ENCODE measurements around the gene EHMT1. TPM values are rescaled to one million over a fixed set of nuclear protein-coding genes. Genes with fewer than 3 reads are reported as not detected.
A peak's percentile ranks its signal among the peaks of the same experiment; 100 is the strongest.
"Not testable (repeated sequence)": the region's sequence is repeated elsewhere in the genome, so short reads cannot be mapped to it uniquely, and the experiment has no call there.

Gene EHMT1
- total RNA-seq, 1 donor from 2014 or later, result 39.5 TPM

DNA sequence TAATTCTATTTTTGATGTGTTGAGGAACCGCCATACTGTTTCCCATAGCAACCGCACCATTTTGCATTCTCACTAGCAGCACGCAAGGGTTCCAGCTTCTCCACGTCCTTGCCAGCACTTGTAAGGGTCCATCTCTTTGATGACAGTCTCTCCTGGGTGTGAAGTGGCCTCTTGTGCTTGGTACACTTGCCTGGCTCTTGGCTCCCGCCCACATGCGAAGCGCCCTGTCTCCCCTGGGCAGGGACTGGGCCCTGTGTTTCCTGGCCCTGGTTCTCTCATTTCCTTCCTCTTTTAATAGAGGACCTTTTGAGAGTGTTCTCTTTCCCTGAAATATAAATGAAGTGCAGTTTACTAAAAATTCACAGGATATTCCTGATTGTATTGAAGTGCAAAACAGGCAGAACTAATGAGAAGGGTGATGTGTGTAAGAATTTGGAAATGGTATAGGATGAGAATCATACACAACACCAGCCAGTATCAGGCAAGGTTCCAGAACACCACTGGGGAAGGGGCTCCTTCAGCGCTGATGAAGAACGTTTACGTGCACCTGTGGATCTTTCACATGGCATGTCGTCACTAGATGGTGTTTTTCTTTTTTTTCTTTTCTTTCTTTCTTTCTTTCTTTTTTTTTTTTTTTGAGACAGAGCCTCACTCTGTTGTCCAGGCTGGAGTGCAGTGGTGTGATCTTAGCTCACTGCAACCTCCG is 73.0 kb downstream of the EHMT1 start:
- peak; percentile 10 for DNase-seq (ENCODE audit: low spot score)

- no peak for DNase-seq (ENCODE audit: low spot score)
Observed at GRCh38 chr9:137694236-137694959, 75.6 kb downstream of the EHMT1 start.

- peak; percentile 30 for DNase-seq (ENCODE audit: low spot score)
Observed at GRCh38 chr9:137694962-137695875, 76.4 kb downstream of the EHMT1 start.

DNA sequence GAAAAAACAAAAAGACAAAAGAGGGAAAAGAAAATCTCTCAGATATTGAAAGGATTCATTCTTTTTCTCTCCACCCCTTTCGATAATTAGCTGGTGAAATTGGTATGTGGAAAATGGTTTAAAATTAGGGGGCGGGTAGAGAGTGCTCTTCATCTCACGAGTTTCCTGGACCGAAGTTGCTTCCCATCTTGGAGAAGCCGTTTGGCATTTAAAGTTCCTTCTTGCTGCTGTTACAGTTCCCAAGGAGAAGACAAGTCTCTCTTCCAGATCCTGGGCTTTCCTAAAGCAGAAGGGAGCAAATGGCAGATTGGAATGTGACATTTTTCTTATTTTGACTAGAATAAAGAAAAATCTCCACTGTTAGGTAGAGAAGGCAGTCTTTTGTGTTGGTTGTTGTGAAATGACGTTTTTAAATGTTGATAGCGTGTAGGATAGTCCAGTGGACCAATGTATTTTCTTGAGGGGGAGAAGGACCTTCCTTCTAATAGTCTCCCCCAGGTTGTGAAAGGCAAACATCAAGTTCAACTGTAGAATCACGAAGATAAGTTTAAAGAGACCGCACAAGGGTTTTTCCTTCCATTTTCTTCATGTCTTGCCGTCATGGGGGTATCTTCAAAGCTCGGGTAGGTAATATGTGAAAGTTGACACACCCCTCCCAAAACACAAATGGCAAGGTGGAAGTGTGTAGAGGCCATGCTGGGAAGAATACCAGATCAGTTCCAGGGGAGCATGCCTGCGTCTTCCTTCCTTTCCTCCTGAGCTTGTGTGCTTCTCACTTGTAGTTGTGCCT is 77.5 kb downstream of the EHMT1 start:
- DNase-seq (ENCODE audit: low spot score), result no peak

- no peak for DNase-seq (ENCODE audit: low spot score)
Observed at GRCh38 chr9:137697193-137697592, 78.4 kb downstream of the EHMT1 start.

GRCh38 chr9:137697832-137698231 is 79.0 kb downstream of the EHMT1 start:
- DNase-seq (ENCODE audit: low spot score), result no peak

DNA sequence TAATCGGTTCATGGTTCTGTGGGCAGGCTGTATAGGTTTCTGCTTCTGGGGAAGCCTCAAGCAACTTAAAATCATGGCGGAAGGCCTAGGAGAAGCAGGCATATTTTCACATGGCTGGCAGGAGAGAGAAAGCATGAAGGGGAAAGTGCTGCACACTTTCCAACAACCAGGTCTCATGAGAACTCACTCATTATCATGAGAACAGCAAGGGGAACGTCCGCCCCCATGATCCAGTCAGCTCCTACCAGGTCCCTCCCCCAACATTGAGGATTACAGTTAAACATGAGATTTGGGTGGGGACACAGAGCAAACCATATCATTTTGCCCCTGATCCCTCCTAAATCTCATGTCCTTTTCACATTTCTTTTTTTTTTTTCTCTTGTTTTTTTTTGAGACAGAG is 82.1 kb downstream of the EHMT1 start:
- DNase-seq (ENCODE audit: low spot score), result no peak

DNA sequence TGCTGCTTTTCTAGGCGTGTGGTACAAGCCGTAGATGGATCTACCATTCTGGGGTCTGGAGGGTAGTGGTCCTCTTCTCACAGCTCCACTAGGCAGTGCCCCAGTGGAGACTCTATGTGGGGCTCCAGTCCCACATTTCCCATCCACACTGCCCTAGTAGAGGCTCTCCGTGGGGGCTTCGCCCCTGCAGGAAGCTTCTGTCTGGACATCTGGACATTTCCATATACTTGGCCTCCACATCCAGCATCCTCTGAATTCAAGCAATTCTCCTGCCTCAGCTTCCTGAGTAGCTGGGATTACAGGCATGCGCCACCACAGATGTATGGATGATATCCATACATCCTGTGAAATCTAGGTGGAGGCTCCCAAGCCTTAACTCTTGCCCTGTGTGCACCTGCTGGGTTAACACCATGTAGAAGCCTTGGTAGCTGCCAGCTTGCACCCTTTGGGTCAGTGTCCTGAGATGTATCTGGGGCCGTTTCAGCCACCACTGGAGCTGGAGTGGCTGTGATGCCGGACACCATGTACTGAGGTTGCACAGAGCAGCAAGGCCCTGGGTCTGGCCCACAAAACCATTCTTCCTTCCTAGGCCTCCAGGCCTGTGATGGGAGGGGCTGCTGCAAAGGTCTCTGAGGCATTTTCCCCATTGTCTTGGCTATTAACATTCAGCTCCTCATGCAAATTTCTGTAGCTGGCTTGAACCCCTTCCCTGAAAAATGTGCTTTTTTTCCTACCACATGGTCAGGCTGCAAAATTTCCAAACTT is 84.0 kb downstream of the EHMT1 start:
- DNase-seq (ENCODE audit: low spot score), result no peak

- no peak for DNase-seq (ENCODE audit: low spot score)
Observed at GRCh38 chr9:137703842-137704508, 85.2 kb downstream of the EHMT1 start.

DNA sequence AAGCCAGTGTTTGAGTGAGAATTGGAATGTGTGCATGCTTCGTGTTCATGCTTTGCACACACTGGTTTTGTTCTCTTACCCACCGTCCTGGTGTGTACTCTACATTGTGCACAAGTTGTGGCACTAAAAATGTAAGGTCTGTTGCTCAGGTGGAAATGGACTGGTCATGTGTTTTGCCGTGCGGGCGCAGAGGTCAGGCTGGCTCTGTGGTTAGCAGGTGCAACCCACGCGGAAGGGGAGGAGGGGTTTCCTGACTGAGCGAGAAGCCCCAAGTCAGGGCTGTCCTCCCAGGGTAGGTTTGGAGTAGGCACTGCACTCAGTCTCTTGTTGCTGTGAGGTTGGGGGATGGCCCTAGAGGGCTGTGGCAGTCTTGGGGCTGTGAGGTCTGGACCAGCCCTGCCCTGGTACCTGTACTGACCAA is 86.6 kb downstream of the EHMT1 start:
- no peak for DNase-seq (ENCODE audit: low spot score)

GRCh38 chr9:137705906-137706305 is 87.1 kb downstream of the EHMT1 start:
- no peak for DNase-seq (ENCODE audit: low spot score)

GRCh38 chr9:137707361-137707760 is 88.6 kb downstream of the EHMT1 start:
- no peak for DNase-seq (ENCODE audit: low spot score)

DNA sequence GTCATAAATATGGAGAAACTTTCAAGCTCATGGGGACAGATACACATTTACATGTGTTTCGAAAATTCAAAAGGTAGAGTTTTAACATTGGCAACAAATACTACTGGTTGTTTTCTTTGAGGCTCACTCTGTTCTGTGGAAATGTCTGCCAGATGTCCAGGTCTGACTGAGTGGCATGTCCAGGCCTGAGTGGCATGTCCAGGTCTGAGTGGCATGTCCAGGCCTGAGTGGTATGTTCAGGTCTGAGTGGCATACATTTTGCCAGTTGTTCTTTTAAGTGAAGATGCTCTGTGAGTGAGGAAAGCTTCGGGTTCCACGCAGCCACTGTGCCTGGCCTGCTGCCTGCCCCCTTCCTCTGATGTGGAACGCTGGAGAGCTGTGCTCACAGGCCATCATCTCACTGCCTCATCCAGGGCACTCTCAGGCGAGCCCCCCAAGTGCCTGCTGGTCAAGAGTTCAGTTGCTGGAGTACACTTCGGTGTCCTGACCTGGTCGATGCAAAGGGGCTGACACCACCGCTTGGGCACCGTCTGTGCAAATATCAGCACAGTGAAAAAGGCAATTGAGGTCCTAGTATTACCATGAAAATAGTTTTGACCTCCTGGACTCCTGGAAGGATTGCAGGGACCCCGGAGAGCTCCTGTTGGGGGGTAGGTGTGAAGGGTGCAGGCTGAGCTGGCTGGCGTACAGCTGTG is 89.9 kb downstream of the EHMT1 start:
- DNase-seq (ENCODE audit: low spot score), result no peak

GRCh38 chr9:137709411-137710101 is 90.8 kb downstream of the EHMT1 start:
- no peak for DNase-seq (ENCODE audit: low spot score)

DNA sequence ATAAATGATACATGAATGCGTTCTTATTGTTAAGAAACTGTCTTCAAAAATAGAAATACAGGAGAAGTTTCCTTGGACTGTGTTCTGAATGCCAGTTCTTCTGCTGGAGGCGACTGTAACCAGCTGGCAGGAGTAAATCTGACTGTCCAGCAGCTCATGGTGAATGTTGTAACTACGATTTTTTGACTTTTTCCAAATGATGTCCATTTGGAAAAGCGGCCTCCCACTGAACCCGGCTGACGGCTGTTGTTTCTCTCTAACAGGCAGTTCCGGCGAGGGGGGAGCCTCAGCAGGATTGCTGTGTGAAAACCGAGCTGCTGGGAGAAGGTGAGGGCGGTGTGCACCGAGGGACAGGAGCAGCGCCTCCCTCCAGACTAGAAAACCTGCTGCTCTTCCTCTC is 91.9 kb downstream of the EHMT1 start:
- no peak for DNase-seq (ENCODE audit: low spot score)

DNA sequence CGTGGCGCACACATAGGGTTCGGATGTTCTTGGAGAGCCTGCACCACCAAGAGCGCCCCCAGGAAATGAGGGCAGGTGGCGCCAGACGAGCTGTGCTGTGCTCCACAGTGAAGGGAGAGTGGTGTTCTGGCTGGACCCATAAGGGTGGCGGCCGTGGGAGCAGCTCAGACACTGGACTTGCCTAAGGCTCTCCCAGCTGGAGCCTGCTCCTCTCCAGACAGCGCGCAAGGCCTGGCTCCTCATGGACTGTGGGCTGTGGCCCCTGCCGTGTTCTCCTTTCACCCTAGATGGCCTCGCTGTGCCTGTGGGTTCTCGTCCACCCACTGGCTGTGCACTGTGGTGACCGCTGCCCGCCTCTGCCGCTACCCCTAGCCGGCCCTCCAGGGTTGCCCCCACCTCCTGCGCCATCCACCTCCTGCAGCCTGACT is 92.9 kb downstream of the EHMT1 start:
- no peak for DNase-seq (ENCODE audit: low spot score)

DNA sequence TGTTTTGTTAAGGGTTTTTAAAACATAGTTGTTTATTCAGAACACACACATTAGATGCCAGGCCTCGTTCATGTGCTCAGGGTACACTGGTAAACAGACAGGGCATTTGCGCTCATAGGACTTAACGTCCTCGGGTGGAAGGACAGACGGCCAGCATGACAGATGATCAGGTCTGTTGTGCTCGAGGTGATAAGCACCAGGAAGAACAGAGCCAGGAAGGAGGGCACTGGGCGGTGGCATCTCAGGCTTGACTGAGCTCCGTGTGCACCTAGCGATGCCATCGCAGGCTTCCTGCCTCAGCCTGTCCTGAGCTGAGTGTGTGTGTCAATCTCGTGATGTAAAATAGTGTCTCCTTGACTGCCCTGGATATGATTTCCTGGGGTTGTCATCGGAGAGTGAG is 96.5 kb downstream of the EHMT1 start:
- no peak for DNase-seq (ENCODE audit: low spot score)

GRCh38 chr9:137715866-137716693 is 97.3 kb downstream of the EHMT1 start:
- DNase-seq (ENCODE audit: low spot score), result not testable (repeated sequence)

Measured in umbilical cord (tissue), 2 donors.